ENCODE data around the gene RXFP4. TPM values are rescaled to one million over a fixed set of nuclear protein-coding genes. Genes with fewer than 3 reads are reported as not detected.

Gene RXFP4
- total RNA-seq, 2 donors from 2014 or later = not detected

Other genes with a start within 250 kb of the RXFP4 start
- 10 to 100 TPM; 39.3 to 83.2 TPM for gene GON4L, start 84.4 kb upstream of the RXFP4 start, total RNA-seq
- gene SYT11, start 82.1 kb upstream of the RXFP4 start, total RNA-seq = 10 to 100 TPM; 49.5 to 62.4 TPM
- 10 to 100 TPM; 27.1 to 42.8 TPM for gene RIT1, start 30.3 kb upstream of the RXFP4 start, total RNA-seq
- gene KHDC4, start 7.2 kb upstream of the RXFP4 start, total RNA-seq = 10 to 100 TPM; 50.6 to 56.9 TPM
- gene ARHGEF2, start 36.9 kb downstream of the RXFP4 start, total RNA-seq = 100 to 1,000 TPM; 162 to 166 TPM
- 100 to 1,000 TPM; 132 to 241 TPM for gene SSR2, start 79.3 kb downstream of the RXFP4 start, total RNA-seq
- 10 to 100 TPM; 21.7 to 36.7 TPM for gene UBQLN4, start 112.2 kb downstream of the RXFP4 start, total RNA-seq
- 10 to 100 TPM; 26.4 to 37.0 TPM for gene LAMTOR2, start 113.1 kb downstream of the RXFP4 start, total RNA-seq
- gene RAB25, start 119.5 kb downstream of the RXFP4 start, total RNA-seq = not detected
- gene MEX3A, start 140.8 kb downstream of the RXFP4 start, total RNA-seq = under 1 TPM in 1 of 2 donors, not detected in 1; 0.42 TPM
- 100 to 1,000 TPM; 740 to 804 TPM for gene LMNA, start 173.1 kb downstream of the RXFP4 start, total RNA-seq
- 10 to 100 TPM; 12.7 to 15.8 TPM for gene SEMA4A, start 211.9 kb downstream of the RXFP4 start, total RNA-seq

All from thoracic aorta (tissue), 2 donors.